ENCODE results near the gene NR5A1.

NR5A1 gene

GRCh38 chr9:124506433-124506832 lies 766 bp downstream of the NR5A1 start:
- H3K27me3 ChIP-seq (ENCODE audit: control insufficient read depth in 1 of 2, insufficient read depth in 2 of 2, low read length in 2 of 2) = peaks cover 33 to 41% of the 10 kb centered on the region in 2 donors
- H3K4me3 ChIP-seq (ENCODE audit: low read depth in 1 of 2, low read length in 2 of 2) = no peak overlapping the region
- no peak overlapping the region for H3K9ac ChIP-seq (ENCODE audit: low read depth in 1 of 2, low read length in 2 of 2)
- no peaks in the 10 kb centered on the region for H3K9me3 ChIP-seq (ENCODE audit: control insufficient read depth in 1 of 2, low read length in 2 of 2)
- no peaks in the 10 kb centered on the region for H3K36me3 ChIP-seq (ENCODE audit: control insufficient read depth in 1 of 2, insufficient read depth in 2 of 2, low read length in 2 of 2)
- peaks cover 0 to 4% of the 10 kb centered on the region in 2 donors for H3K4me1 ChIP-seq (ENCODE audit: control insufficient read depth in 1 of 2, insufficient read depth in 2 of 2, low read length in 2 of 2)
- no peak overlapping the region for H3K27ac ChIP-seq (ENCODE audit: low read depth, low read length)

GRCh38 chr9:124505901-124506346 lies 1.3 kb downstream of the NR5A1 start:
- Histone ChIP-seq H3K4me3 (ENCODE audit: low read depth in 1 of 2, low read length in 2 of 2) (no peak overlapping the region), H3K27me3 (ENCODE audit: control insufficient read depth in 1 of 2, insufficient read depth in 2 of 2, low read length in 2 of 2) (peaks cover 36 to 46% of the 10 kb centered on the region in 2 donors), H3K9me3 (ENCODE audit: control insufficient read depth in 1 of 2, low read length in 2 of 2) (no peaks in the 10 kb centered on the region), H3K27ac (ENCODE audit: low read depth, low read length) (no peak overlapping the region), H3K4me1 (ENCODE audit: control insufficient read depth in 1 of 2, insufficient read depth in 2 of 2, low read length in 2 of 2) (peaks cover 0 to 4% of the 10 kb centered on the region in 2 donors), H3K9ac (ENCODE audit: low read depth in 1 of 2, low read length in 2 of 2) (no peak overlapping the region), H3K36me3 (ENCODE audit: control insufficient read depth in 1 of 2, insufficient read depth in 2 of 2, low read length in 2 of 2) (no peaks in the 10 kb centered on the region)

- Histone ChIP-seq H3K9me3 (ENCODE audit: control insufficient read depth in 1 of 2, low read length in 2 of 2) (no peaks in the 10 kb centered on the region), H3K27ac (ENCODE audit: low read depth, low read length) (no peak overlapping the region), H3K27me3 (ENCODE audit: control insufficient read depth in 1 of 2, insufficient read depth in 2 of 2, low read length in 2 of 2) (peaks cover 36 to 52% of the 10 kb centered on the region in 2 donors), H3K4me1 (ENCODE audit: control insufficient read depth in 1 of 2, insufficient read depth in 2 of 2, low read length in 2 of 2) (peaks cover 0 to 4% of the 10 kb centered on the region in 2 donors), H3K36me3 (ENCODE audit: control insufficient read depth in 1 of 2, insufficient read depth in 2 of 2, low read length in 2 of 2) (no peaks in the 10 kb centered on the region), H3K4me3 (ENCODE audit: low read depth in 1 of 2, low read length in 2 of 2) (no peak overlapping the region), H3K9ac (ENCODE audit: low read depth in 1 of 2, low read length in 2 of 2) (no peak overlapping the region)
Observed at GRCh38 chr9:124505006-124505900, 1.9 kb downstream of the NR5A1 start.

GRCh38 chr9:124504530-124505005 lies 2.6 kb downstream of the NR5A1 start:
- no peaks in the 10 kb centered on the region for H3K36me3 ChIP-seq (ENCODE audit: control insufficient read depth in 1 of 2, insufficient read depth in 2 of 2, low read length in 2 of 2)
- H3K4me3 ChIP-seq (ENCODE audit: low read depth in 1 of 2, low read length in 2 of 2) = no peak overlapping the region
- H3K9me3 ChIP-seq (ENCODE audit: control insufficient read depth in 1 of 2, low read length in 2 of 2) = no peaks in the 10 kb centered on the region
- peaks cover 36 to 56% of the 10 kb centered on the region in 2 donors for H3K27me3 ChIP-seq (ENCODE audit: control insufficient read depth in 1 of 2, insufficient read depth in 2 of 2, low read length in 2 of 2)
- no peak overlapping the region for H3K27ac ChIP-seq (ENCODE audit: low read depth, low read length)
- peaks cover 0 to 4% of the 10 kb centered on the region in 2 donors for H3K4me1 ChIP-seq (ENCODE audit: control insufficient read depth in 1 of 2, insufficient read depth in 2 of 2, low read length in 2 of 2)
- H3K9ac ChIP-seq (ENCODE audit: low read depth in 1 of 2, low read length in 2 of 2) = no peak overlapping the region

- Histone ChIP-seq H3K9me3 (ENCODE audit: control insufficient read depth in 1 of 2, low read length in 2 of 2) (no peaks in the 10 kb centered on the region), H3K36me3 (ENCODE audit: control insufficient read depth in 1 of 2, insufficient read depth in 2 of 2, low read length in 2 of 2) (no peaks in the 10 kb centered on the region), H3K4me1 (ENCODE audit: control insufficient read depth in 1 of 2, insufficient read depth in 2 of 2, low read length in 2 of 2) (peaks cover 0 to 4% of the 10 kb centered on the region in 2 donors), H3K27me3 (ENCODE audit: control insufficient read depth in 1 of 2, insufficient read depth in 2 of 2, low read length in 2 of 2) (peaks cover 36 to 58% of the 10 kb centered on the region in 2 donors), H3K4me3 (ENCODE audit: low read depth in 1 of 2, low read length in 2 of 2) (peak overlapping the region in 1 of 2 donors; percentile 10), H3K9ac (ENCODE audit: low read depth in 1 of 2, low read length in 2 of 2) (no peak overlapping the region), H3K27ac (ENCODE audit: low read depth, low read length) (no peak overlapping the region)
Observed at GRCh38 chr9:124503713-124504529, 3.3 kb downstream of the NR5A1 start.

GRCh38 chr9:124502711-124503702 lies 4.2 kb downstream of the NR5A1 start:
- no peak overlapping the region for H3K27ac ChIP-seq (ENCODE audit: low read depth, low read length)
- H3K27me3 ChIP-seq (ENCODE audit: control insufficient read depth in 1 of 2, insufficient read depth in 2 of 2, low read length in 2 of 2) = peaks cover 36 to 58% of the 10 kb centered on the region in 2 donors
- H3K4me3 ChIP-seq (ENCODE audit: low read depth in 1 of 2, low read length in 2 of 2) = no peak overlapping the region

GRCh38 chr9:124501771-124502320 lies 5.4 kb downstream of the NR5A1 start:
- Histone ChIP-seq H3K4me3 (ENCODE audit: low read depth in 1 of 2, low read length in 2 of 2) (no peak overlapping the region), H3K9ac (ENCODE audit: low read depth in 1 of 2, low read length in 2 of 2) (no peak overlapping the region), H3K36me3 (ENCODE audit: control insufficient read depth in 1 of 2, insufficient read depth in 2 of 2, low read length in 2 of 2) (no peaks in the 10 kb centered on the region), H3K27me3 (ENCODE audit: control insufficient read depth in 1 of 2, insufficient read depth in 2 of 2, low read length in 2 of 2) (peaks cover 36 to 58% of the 10 kb centered on the region in 2 donors), H3K4me1 (ENCODE audit: control insufficient read depth in 1 of 2, insufficient read depth in 2 of 2, low read length in 2 of 2) (peaks cover 0 to 4% of the 10 kb centered on the region in 2 donors), H3K9me3 (ENCODE audit: control insufficient read depth in 1 of 2, low read length in 2 of 2) (no peaks in the 10 kb centered on the region), H3K27ac (ENCODE audit: low read depth, low read length) (no peak overlapping the region)

More at GRCh38 chr9:124502711-124503702, 4.2 kb downstream of the NR5A1 start:
- no peak overlapping the region for H3K9ac ChIP-seq (ENCODE audit: low read depth in 1 of 2, low read length in 2 of 2)
- no peaks in the 10 kb centered on the region for H3K9me3 ChIP-seq (ENCODE audit: control insufficient read depth in 1 of 2, low read length in 2 of 2)
- H3K36me3 ChIP-seq (ENCODE audit: control insufficient read depth in 1 of 2, insufficient read depth in 2 of 2, low read length in 2 of 2) = no peaks in the 10 kb centered on the region
- peaks cover 0 to 4% of the 10 kb centered on the region in 2 donors for H3K4me1 ChIP-seq (ENCODE audit: control insufficient read depth in 1 of 2, insufficient read depth in 2 of 2, low read length in 2 of 2)

- no peak overlapping the region for H3K4me3 ChIP-seq (ENCODE audit: low read depth in 1 of 2, low read length in 2 of 2)
- H3K36me3 ChIP-seq (ENCODE audit: control insufficient read depth in 1 of 2, insufficient read depth in 2 of 2, low read length in 2 of 2) = no peaks in the 10 kb centered on the region
- peaks cover 0 to 4% of the 10 kb centered on the region in 2 donors for H3K4me1 ChIP-seq (ENCODE audit: control insufficient read depth in 1 of 2, insufficient read depth in 2 of 2, low read length in 2 of 2)
- H3K27ac ChIP-seq (ENCODE audit: low read depth, low read length) = no peak overlapping the region
- no peaks in the 10 kb centered on the region for H3K9me3 ChIP-seq (ENCODE audit: control insufficient read depth in 1 of 2, low read length in 2 of 2)
- H3K27me3 ChIP-seq (ENCODE audit: control insufficient read depth in 1 of 2, insufficient read depth in 2 of 2, low read length in 2 of 2) = peaks cover 34 to 56% of the 10 kb centered on the region in 2 donors
- H3K9ac ChIP-seq (ENCODE audit: low read depth in 1 of 2, low read length in 2 of 2) = no peak overlapping the region
Observed at GRCh38 chr9:124500796-124501611, 6.2 kb downstream of the NR5A1 start.

Measured in duodenal mucosa (tissue), 2 donors.